T-helper 2 cell treated with Interferon-gamma antibody and Interleukin-4, amounts not matched to agents 5 μg/mL and 100 μg/mL, for 36 hours (primary cell): Measurements from ENCODE around the gene ZNF800.
A peak's percentile ranks its signal among the peaks of the same experiment; 100 is the strongest.

Experiments
- DNase-seq: peaks from one replicate; pipeline ENCODE4 v3.0.0; 2021; ENCODE audit warnings: low spot score
- H3K27ac Mint-ChIP-seq: one replicate; pipeline ENCODE4 v1.8.0; 2021; ENCODE audit warnings: mild to moderate bottlenecking, mixed read lengths
- H3K27me3 Mint-ChIP-seq: one replicate; pipeline ENCODE4 v1.8.0; 2021; ENCODE audit warnings: low read depth, mixed read lengths
- H3K36me3 Mint-ChIP-seq: one replicate; pipeline ENCODE4 v1.8.0; 2021; ENCODE audit warnings: low read depth, mixed read lengths
- H3K4me1 Mint-ChIP-seq: one replicate; pipeline ENCODE4 v1.8.0; 2021; ENCODE audit warnings: low read depth, mixed read lengths
- H3K4me3 Mint-ChIP-seq: one replicate; pipeline ENCODE4 v1.8.0; 2022; ENCODE audit warnings: mild to moderate bottlenecking, moderate library complexity, mixed read lengths
- H3K9me3 Mint-ChIP-seq: one replicate; pipeline ENCODE4 v1.8.0; 2021; ENCODE audit warnings: mixed read lengths

Gene ZNF800

DNA sequence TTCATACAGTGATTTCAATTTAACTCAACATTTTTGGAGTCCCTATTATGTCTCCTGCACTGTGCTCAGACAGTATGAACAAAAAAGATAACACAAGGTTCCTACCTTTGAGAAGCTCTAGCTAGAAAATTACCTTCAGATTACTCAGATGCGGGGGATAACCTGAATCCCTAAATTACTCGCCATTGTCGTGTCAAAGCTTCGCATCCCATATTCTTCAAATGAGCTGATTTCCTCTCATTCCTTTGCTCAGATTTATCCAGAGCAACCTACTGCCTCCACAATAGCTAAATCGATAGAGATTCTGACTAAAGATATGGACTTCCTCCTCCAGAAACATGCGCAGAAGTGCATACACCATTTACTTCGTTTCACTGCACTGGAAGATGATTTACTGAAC lies 42.6 kb downstream of the ZNF800 start:
- DNase-seq: no peak
- Mint-ChIP-seq H3K4me1 (peaks cover 9% of the 10 kb centered on the region), H3K4me3 (no peak overlapping the region), H3K9me3 (no peaks in the 10 kb centered on the region), H3K27me3 (peaks cover 19% of the 10 kb centered on the region), H3K36me3 (peaks cover 7% of the 10 kb centered on the region), H3K27ac (no peak overlapping the region)

DNA sequence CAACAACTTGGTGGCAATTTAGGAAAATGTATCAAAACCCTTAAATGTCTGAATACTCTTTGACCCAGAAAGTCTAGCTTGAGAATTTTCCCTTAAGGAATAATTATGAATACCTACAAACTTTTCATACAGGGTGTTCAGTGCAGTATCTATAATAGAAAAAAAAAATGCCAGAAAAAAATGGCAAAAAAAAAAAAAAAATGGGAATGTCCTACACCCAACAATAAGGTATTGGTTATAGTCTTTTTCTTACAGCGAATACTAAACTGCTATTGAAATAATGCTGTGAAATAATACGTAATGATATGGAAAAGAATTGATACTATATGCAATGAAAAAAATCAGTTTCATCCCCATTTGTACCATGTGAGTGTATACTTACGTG lies 44.3 kb downstream of the ZNF800 start:
- Mint-ChIP-seq H3K27ac (no peak overlapping the region), H3K36me3 (peaks cover 5% of the 10 kb centered on the region), H3K4me3 (peak overlapping the region; percentile 32), H3K27me3 (peaks cover 21% of the 10 kb centered on the region), H3K9me3 (no peaks in the 10 kb centered on the region), H3K4me1 (peaks cover 5% of the 10 kb centered on the region)
- no peak for DNase-seq

- Mint-ChIP-seq H3K27ac (no peak overlapping the region), H3K27me3 (peaks cover 21% of the 10 kb centered on the region), H3K4me1 (peaks cover 5% of the 10 kb centered on the region), H3K4me3 (peak overlapping the region; percentile 32), H3K36me3 (peaks cover 5% of the 10 kb centered on the region), H3K9me3 (no peaks in the 10 kb centered on the region)
- DNase-seq: peak; percentile 72
These were observed 44.8 kb downstream of the ZNF800 start for GRCh38 chr7:127347567-127348246.

- Mint-ChIP-seq H3K4me1 (peaks cover 5% of the 10 kb centered on the region), H3K9me3 (no peaks in the 10 kb centered on the region), H3K36me3 (peaks cover 5% of the 10 kb centered on the region), H3K27me3 (peaks cover 21% of the 10 kb centered on the region), H3K27ac (no peak overlapping the region), H3K4me3 (peak overlapping the region; percentile 58)
- no peak for DNase-seq
These were observed 45.8 kb downstream of the ZNF800 start for GRCh38 chr7:127346575-127347256.

GRCh38 chr7:127342596-127342995 lies 49.9 kb downstream of the ZNF800 start:
- no peak overlapping the region for H3K4me3 Mint-ChIP-seq
- H3K27me3 Mint-ChIP-seq: peaks cover 20% of the 10 kb centered on the region
- peaks cover 3% of the 10 kb centered on the region for H3K4me1 Mint-ChIP-seq
- no peaks in the 10 kb centered on the region for H3K9me3 Mint-ChIP-seq
- no peak for DNase-seq
- H3K27ac Mint-ChIP-seq: no peak overlapping the region
- H3K36me3 Mint-ChIP-seq: peaks cover 2% of the 10 kb centered on the region

- peaks cover 13% of the 10 kb centered on the region for H3K27me3 Mint-ChIP-seq
- no peaks in the 10 kb centered on the region for H3K36me3 Mint-ChIP-seq
- no peaks in the 10 kb centered on the region for H3K9me3 Mint-ChIP-seq
- H3K27ac Mint-ChIP-seq: no peak overlapping the region
- no peak overlapping the region for H3K4me3 Mint-ChIP-seq
- DNase-seq: no peak
- H3K4me1 Mint-ChIP-seq: no peaks in the 10 kb centered on the region
These were observed 54.4 kb downstream of the ZNF800 start for GRCh38 chr7:127338122-127338521.

DNA sequence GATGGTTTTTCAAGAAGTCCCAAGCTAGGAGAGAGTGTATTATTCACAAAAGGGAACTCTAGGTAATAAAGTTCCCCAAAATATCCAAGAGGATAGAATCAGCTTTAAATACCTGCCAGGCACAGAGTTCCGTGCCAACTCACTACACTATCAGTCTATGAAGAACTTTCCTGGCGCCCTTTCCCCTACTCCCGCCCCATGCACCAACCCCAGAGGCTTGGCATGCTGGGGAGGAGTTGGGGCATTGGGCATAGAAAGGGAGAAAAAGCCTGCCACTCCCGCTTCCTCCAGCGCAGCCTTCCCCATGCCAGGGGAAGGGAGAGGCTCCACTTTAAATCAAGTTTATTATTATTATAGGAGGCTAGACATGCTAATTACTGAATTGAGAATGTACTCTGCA lies 54.9 kb downstream of the ZNF800 start:
- Mint-ChIP-seq H3K27me3 (peaks cover 13% of the 10 kb centered on the region), H3K9me3 (no peaks in the 10 kb centered on the region), H3K4me3 (no peak overlapping the region), H3K36me3 (no peaks in the 10 kb centered on the region), H3K27ac (no peak overlapping the region), H3K4me1 (no peaks in the 10 kb centered on the region)
- DNase-seq: no peak

DNA sequence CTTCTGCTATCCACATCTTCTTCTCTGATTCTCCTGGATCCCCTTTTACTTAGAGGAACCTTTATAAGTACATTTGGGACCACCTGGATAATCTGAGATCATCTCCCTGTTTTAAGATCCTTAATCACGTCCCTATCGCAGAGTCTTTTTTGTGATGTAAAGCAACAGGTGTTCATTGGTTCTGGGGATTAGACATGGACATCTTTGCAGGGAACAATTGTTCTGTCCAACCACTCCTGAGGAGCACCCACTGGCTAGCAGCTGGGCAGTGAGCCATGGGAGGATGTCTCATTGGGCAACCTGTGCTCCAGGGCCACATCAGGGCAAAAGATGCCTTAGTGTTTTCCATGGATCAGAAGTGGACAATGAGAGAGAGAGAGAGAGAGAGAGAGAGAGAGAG lies 56.0 kb downstream of the ZNF800 start:
- Mint-ChIP-seq H3K4me3 (no peak overlapping the region), H3K9me3 (no peaks in the 10 kb centered on the region), H3K27me3 (peaks cover 18% of the 10 kb centered on the region), H3K36me3 (no peaks in the 10 kb centered on the region), H3K4me1 (no peaks in the 10 kb centered on the region), H3K27ac (no peak overlapping the region)
- no peak for DNase-seq

GRCh38 chr7:127332880-127333279 lies 59.6 kb downstream of the ZNF800 start:
- Mint-ChIP-seq H3K9me3 (no peaks in the 10 kb centered on the region), H3K4me1 (no peaks in the 10 kb centered on the region), H3K4me3 (no peak overlapping the region), H3K36me3 (no peaks in the 10 kb centered on the region), H3K27ac (no peak overlapping the region), H3K27me3 (peaks cover 28% of the 10 kb centered on the region)
- no peak for DNase-seq

- Mint-ChIP-seq H3K27ac (no peak overlapping the region), H3K4me1 (no peaks in the 10 kb centered on the region), H3K27me3 (peaks cover 34% of the 10 kb centered on the region), H3K36me3 (no peaks in the 10 kb centered on the region), H3K9me3 (no peaks in the 10 kb centered on the region), H3K4me3 (no peak overlapping the region)
- DNase-seq: no peak
These were observed 62.4 kb downstream of the ZNF800 start for GRCh38 chr7:127330070-127330469.

DNA sequence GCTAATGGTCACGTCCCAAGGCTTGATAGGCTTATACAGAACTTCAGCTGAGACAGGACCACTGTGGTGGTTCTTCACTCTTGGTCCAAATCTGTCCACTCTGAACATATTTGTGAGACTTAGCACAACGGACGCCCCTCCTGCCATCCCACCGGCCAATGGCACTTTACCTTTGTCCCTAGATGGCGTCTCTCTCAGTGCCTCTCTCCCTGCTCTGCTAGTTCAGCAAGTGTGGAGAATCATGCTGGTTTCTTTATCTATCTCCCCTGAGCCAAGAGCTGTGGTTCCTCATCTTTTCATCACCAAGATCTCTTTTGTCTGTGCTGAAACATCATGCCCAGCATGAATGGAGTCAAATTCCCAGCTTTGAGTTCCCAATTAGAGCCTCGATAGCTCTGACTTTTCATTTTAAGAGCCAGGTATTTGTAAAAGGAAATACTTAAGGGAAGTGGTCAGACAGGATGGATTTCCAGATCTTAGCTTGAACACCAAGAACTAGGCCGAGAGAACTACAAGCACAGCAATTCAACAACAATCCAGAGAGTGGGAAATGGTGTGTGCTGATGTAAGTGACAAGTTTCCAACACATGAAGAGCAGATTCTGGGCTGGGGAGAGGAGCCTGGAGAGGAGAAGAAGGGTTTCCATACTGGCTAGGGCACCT lies 69.5 kb downstream of the ZNF800 start:
- Mint-ChIP-seq H3K27me3 (peaks cover 20% of the 10 kb centered on the region), H3K36me3 (no peaks in the 10 kb centered on the region), H3K4me1 (peaks cover 14% of the 10 kb centered on the region), H3K4me3 (no peak overlapping the region), H3K9me3 (no peaks in the 10 kb centered on the region), H3K27ac (no peak overlapping the region)
- DNase-seq: no peak

- no peak for DNase-seq
- Mint-ChIP-seq H3K27me3 (peaks cover 16% of the 10 kb centered on the region), H3K36me3 (no peaks in the 10 kb centered on the region), H3K9me3 (no peaks in the 10 kb centered on the region), H3K4me3 (no peak overlapping the region), H3K4me1 (peaks cover 14% of the 10 kb centered on the region), H3K27ac (peak overlapping the region; percentile 11)
These were observed 70.2 kb downstream of the ZNF800 start for GRCh38 chr7:127322351-127322750.

DNA sequence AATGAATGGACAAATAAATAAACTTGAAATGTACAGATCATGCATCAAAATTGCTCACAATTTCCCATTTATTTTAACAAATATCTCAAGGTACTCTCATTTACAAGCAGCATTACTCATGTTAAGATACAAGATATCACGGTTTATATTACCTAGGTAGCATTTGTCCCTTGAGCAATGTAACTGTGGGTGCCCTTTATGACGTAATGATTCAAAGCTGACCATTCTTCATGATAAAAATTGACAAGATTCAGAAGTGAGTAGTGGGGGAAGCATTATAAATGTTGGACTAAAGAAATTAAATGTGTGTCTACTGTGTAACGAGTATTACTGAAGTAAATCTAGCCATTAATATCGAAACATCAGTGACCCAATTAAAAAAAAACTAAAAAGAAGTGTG lies 71.5 kb downstream of the ZNF800 start:
- H3K4me1 Mint-ChIP-seq: peaks cover 14% of the 10 kb centered on the region
- no peak for DNase-seq
- no peaks in the 10 kb centered on the region for H3K36me3 Mint-ChIP-seq
- no peak overlapping the region for H3K4me3 Mint-ChIP-seq
- peaks cover 12% of the 10 kb centered on the region for H3K27me3 Mint-ChIP-seq
- no peaks in the 10 kb centered on the region for H3K9me3 Mint-ChIP-seq
- H3K27ac Mint-ChIP-seq: no peak overlapping the region
